HEK293 (cell line): Measurements from ENCODE around the gene TTLL7.

ENCODE experiments used
- CTCF ChIA-PET: fragments of 350-600 bp; formaldehyde crosslinking; extraction: SDS; loops from one replicate; lab custom pipeline; 2021; ENCODE audit warnings: antibody characterized with exemption; lab: Yijun Ruan, JAX
- POLR2A ChIA-PET: fragments of 300-600 bp; formaldehyde crosslinking; extraction: SDS; loops from one replicate; lab custom pipeline; 2020; ENCODE audit warnings: antibody characterized with exemption, inconsistent platforms; lab: Yijun Ruan, JAX
- H3K27ac ChIP-seq: fragments of 200-500 bp; sonication (Bioruptor generic); 2 replicates; pipeline ENCODE4 v1.5.1; 2014; ENCODE audit warnings: low read depth, low read length, control low read depth, inconsistent platforms; ENCODE audit errors: extremely low read depth
- H3K36me3 ChIP-seq, 2 experiments: fragments of 200-500 bp in 1 of 2; sonication (Bioruptor generic) in 1 of 2; 1 replicate in 1 of 2; 2 replicates in 1 of 2; pipeline ENCODE4 v1.5.1; 2014 to 2017; ENCODE audit warnings: inconsistent platforms in 2 of 2, low read length in 2 of 2; ENCODE audit not compliant: control insufficient read depth in 2 of 2, insufficient read depth in 1 of 2
- H3K4me1 ChIP-seq: fragments of 200-500 bp; sonication (Bioruptor generic); 2 replicates; pipeline ENCODE4 v1.5.1; 2014; ENCODE audit warnings: mild to moderate bottlenecking, low read length, inconsistent platforms; ENCODE audit not compliant: control insufficient read depth, insufficient read depth
- H3K4me3 ChIP-seq: 2 replicates; pipeline ENCODE4 v1.5.1; 2011; ENCODE audit warnings: low read depth, mild to moderate bottlenecking, control low read depth, low read length, moderate library complexity
- H3K9me3 ChIP-seq: fragments of 200-500 bp; sonication (Bioruptor generic); 2 replicates; pipeline ENCODE4 v1.5.1; 2014; ENCODE audit warnings: low read depth, low read length, inconsistent platforms; ENCODE audit not compliant: control insufficient read depth, insufficient read depth
- FEZF1 ChIP-seq: fragments of 450-650 bp; formaldehyde crosslinking; IDR thresholded peaks from 2 replicates; pipeline ENCODE4 v1.5.1; 2016; ENCODE audit warnings: missing biosample characterization, missing genetic modification characterization
- GLIS1 ChIP-seq: fragments of 450-650 bp; formaldehyde crosslinking; IDR thresholded peaks from 2 replicates; pipeline ENCODE4 v1.5.1; 2016; ENCODE audit warnings: missing biosample characterization, missing genetic modification characterization
- KLF8 ChIP-seq: fragments of 450-650 bp; formaldehyde crosslinking; IDR thresholded peaks from 2 replicates; pipeline ENCODE4 v1.5.1; 2016; ENCODE audit warnings: missing biosample characterization, missing genetic modification characterization
- PRDM1 ChIP-seq: fragments of 450-650 bp; formaldehyde crosslinking; IDR thresholded peaks from 2 replicates; pipeline ENCODE4; 2016; ENCODE audit warnings: missing biosample characterization, missing genetic modification characterization
- REST ChIP-seq: fragments of 450-650 bp; formaldehyde crosslinking; IDR thresholded peaks from 2 replicates; pipeline ENCODE4 v1.5.1; 2016; ENCODE audit warnings: missing biosample characterization, missing genetic modification characterization
- SCRT2 ChIP-seq: fragments of 450-650 bp; formaldehyde crosslinking; IDR thresholded peaks from 2 replicates; pipeline ENCODE4 v1.5.1; 2016; ENCODE audit warnings: missing biosample characterization, missing genetic modification characterization
- TCF7L2 ChIP-seq: IDR thresholded peaks from 2 replicates; pipeline ENCODE4 v1.6.1; 2011; ENCODE audit warnings: low read depth, mild to moderate bottlenecking, inconsistent platforms, low read length, moderate library complexity, borderline replicate concordance
- TRIM28 ChIP-seq: IDR thresholded peaks from 2 replicates; pipeline ENCODE4 v1.6.1; 2011; ENCODE audit warnings: low read length, control low read depth, borderline replicate concordance
- ZBTB21 ChIP-seq: fragments of 450-650 bp; formaldehyde crosslinking; IDR thresholded peaks from 2 replicates; pipeline ENCODE4 v1.5.1; 2017; ENCODE audit warnings: missing biosample characterization, missing genetic modification characterization
- ZBTB48 ChIP-seq: fragments of 450-650 bp; formaldehyde crosslinking; IDR thresholded peaks from 2 replicates; pipeline ENCODE4 v1.5.1; 2016; ENCODE audit warnings: missing biosample characterization, missing genetic modification characterization
- ZBTB8A ChIP-seq: fragments of 450-650 bp; formaldehyde crosslinking; IDR thresholded peaks from 2 replicates; pipeline ENCODE4 v1.5.1; 2016; ENCODE audit warnings: missing biosample characterization, missing genetic modification characterization
- ZNF23 ChIP-seq: fragments of 450-650 bp; formaldehyde crosslinking; IDR thresholded peaks from 2 replicates; pipeline ENCODE4 v1.5.1; 2016; ENCODE audit warnings: missing biosample characterization, missing genetic modification characterization, borderline replicate concordance
- ZNF280D ChIP-seq: fragments of 450-650 bp; formaldehyde crosslinking; IDR thresholded peaks from 2 replicates; pipeline ENCODE4 v1.5.1; 2016; ENCODE audit warnings: missing biosample characterization, missing genetic modification characterization
- ZNF292 ChIP-seq: fragments of 450-650 bp; formaldehyde crosslinking; IDR thresholded peaks from 2 replicates; pipeline ENCODE4 v1.5.1; 2016; ENCODE audit warnings: low read depth, missing biosample characterization, missing genetic modification characterization, borderline replicate concordance
- ZNF423 ChIP-seq: fragments of 450-650 bp; formaldehyde crosslinking; IDR thresholded peaks from 2 replicates; pipeline ENCODE4 v1.5.1; 2016; ENCODE audit warnings: missing biosample characterization, missing genetic modification characterization
- ZNF548 ChIP-seq: fragments of 450-650 bp; formaldehyde crosslinking; IDR thresholded peaks from 2 replicates; pipeline ENCODE4 v1.5.1; 2016; ENCODE audit warnings: missing biosample characterization, missing genetic modification characterization
- ZNF558 ChIP-seq: fragments of 450-650 bp; formaldehyde crosslinking; IDR thresholded peaks from 2 replicates; pipeline ENCODE4 v1.5.1; 2016; ENCODE audit warnings: missing biosample characterization, missing genetic modification characterization
- ZNF561 ChIP-seq: fragments of 450-650 bp; IDR thresholded peaks from 2 replicates; pipeline ENCODE4 v1.5.1; 2018; ENCODE audit warnings: missing biosample characterization, missing genetic modification characterization, borderline replicate concordance
- ZNF571 ChIP-seq: fragments of 450-650 bp; formaldehyde crosslinking; IDR thresholded peaks from 2 replicates; pipeline ENCODE4 v1.5.0; 2017; ENCODE audit warnings: missing biosample characterization, missing genetic modification characterization
- ZNF580 ChIP-seq: fragments of 450-650 bp; formaldehyde crosslinking; IDR thresholded peaks from 2 replicates; pipeline ENCODE4 v1.5.1; 2016; ENCODE audit warnings: missing biosample characterization, missing genetic modification characterization
- ZNF629 ChIP-seq: fragments of 450-650 bp; formaldehyde crosslinking; IDR thresholded peaks from 2 replicates; pipeline ENCODE4 v1.5.1; 2017; ENCODE audit warnings: missing biosample characterization, missing genetic modification characterization
- ZNF639 ChIP-seq: fragments of 450-650 bp; formaldehyde crosslinking; IDR thresholded peaks from 2 replicates; pipeline ENCODE4 v1.5.1; 2016; ENCODE audit warnings: missing biosample characterization, missing genetic modification characterization
- ZNF670 ChIP-seq: fragments of 450-650 bp; formaldehyde crosslinking; IDR thresholded peaks from 2 replicates; pipeline ENCODE4 v1.5.1; 2016; ENCODE audit warnings: missing biosample characterization, missing genetic modification characterization, low read depth
- ZNF677 ChIP-seq: fragments of 450-650 bp; IDR thresholded peaks from 2 replicates; pipeline ENCODE4 v1.5.0; 2018; ENCODE audit warnings: missing biosample characterization, mild to moderate bottlenecking, missing genetic modification characterization, moderate library complexity
- ZNF791 ChIP-seq: fragments of 450-650 bp; formaldehyde crosslinking; IDR thresholded peaks from 2 replicates; pipeline ENCODE4 v1.5.1; 2016; ENCODE audit warnings: missing biosample characterization, missing genetic modification characterization

TTLL7 gene

GRCh38 chr1:83849191-83850061, 149.5 kb downstream of the TTLL7 start:
- ChIA-PET POLR2A (no interaction called here), CTCF (interaction anchor here (0.8 to 1.5 kb wide), 2 partner anchors 901 to 933 kb away, joined by 3 to 4 read pairs; no protein-coding TSS in a partner anchor)
- TF ChIP-seq ZNF677 (tag by site-specific recombination) (no peak), ZNF23 (no peak), GLIS1 (tag by site-specific recombination) (no peak), ZNF280D (tag by site-specific recombination) (no peak), ZNF558 (tag by site-specific recombination) (no peak), ZBTB8A (tag by site-specific recombination) (no peak), ZNF548 (tag by site-specific recombination) (no peak), ZNF629 (tag by site-specific recombination) (no peak), ZNF639 (tag by site-specific recombination) (no peak), ZNF292 (no peak), ZBTB48 (tag by site-specific recombination) (no peak), KLF8 (tag by site-specific recombination) (no peak), TRIM28 (no peak), ZBTB21 (tag by site-specific recombination) (no peak), ZNF423 (no peak), ZNF561 (tag by site-specific recombination) (no peak)
- Histone ChIP-seq H3K27ac (no peak overlapping the region), H3K9me3 (no peaks in the 10 kb centered on the region), H3K4me1 (no peaks in the 10 kb centered on the region), H3K36me3 (no peaks in the 10 kb centered on the region), H3K4me3 (no peak overlapping the region)

- Histone ChIP-seq H3K4me3 (no peak overlapping the region), H3K9me3 (no peaks in the 10 kb centered on the region), H3K4me1 (no peaks in the 10 kb centered on the region), H3K27ac (no peak overlapping the region), H3K36me3 (no peaks in the 10 kb centered on the region)
- no peak for TF ChIP-seq ZNF558 (tag by site-specific recombination)
- no peak for TF ChIP-seq PRDM1 (tag by site-specific recombination)
- TF ChIP-seq SCRT2 (tag by site-specific recombination), result no peak
- 0 out of 2 replicates have a peak, but pooled peaks have one; percentile 24 for TF ChIP-seq ZNF580 (tag by site-specific recombination)
- TF ChIP-seq REST (tag by site-specific recombination), result no peak
- TF ChIP-seq FEZF1, result peak; percentile 67
- TF ChIP-seq ZNF571 (tag by site-specific recombination), result no peak
- TF ChIP-seq ZNF670, result no peak
- TF ChIP-seq ZNF791 (tag by site-specific recombination), result no peak
- TF ChIP-seq ZNF639 (tag by site-specific recombination), result no peak
- peak; percentile 64; the same call in 1 of the 2 replicates for TF ChIP-seq TCF7L2
- ChIA-PET POLR2A (no interaction called here), CTCF (interaction anchor here (0.6 to 0.7 kb wide), 2 partner anchors 9 to 109 kb away, joined by 3 to 5 read pairs; no protein-coding TSS in a partner anchor)
Observed at GRCh38 chr1:83846138-83846537, 152.8 kb downstream of the TTLL7 start.
